ENCODE measurements around the gene PAX6.

Gene PAX6

GRCh38 chr11:31798554-31799434 is 12.3 kb downstream of the PAX6 start:
- DNase-seq (ENCODE audit: low read depth in 2 of 3, low spot score in 2 of 3), result no peak

GRCh38 chr11:31798057-31798553 is 13.0 kb downstream of the PAX6 start:
- DNase-seq (ENCODE audit: low read depth in 2 of 3, low spot score in 2 of 3), result no peak

GRCh38 chr11:31797190-31798056 is 13.7 kb downstream of the PAX6 start:
- DNase-seq (ENCODE audit: low read depth in 2 of 3, low spot score in 2 of 3), result no peak

GRCh38 chr11:31796499-31797189 is 14.5 kb downstream of the PAX6 start:
- no peak for DNase-seq (ENCODE audit: low read depth in 2 of 3, low spot score in 2 of 3)

GRCh38 chr11:31795706-31796498 is 15.2 kb downstream of the PAX6 start:
- no peak for DNase-seq (ENCODE audit: low read depth in 2 of 3, low spot score in 2 of 3)

GRCh38 chr11:31794548-31794947 is 16.6 kb downstream of the PAX6 start:
- no peak for DNase-seq (ENCODE audit: low read depth in 2 of 3, low spot score in 2 of 3)

GRCh38 chr11:31793264-31793663 is 17.9 kb downstream of the PAX6 start:
- DNase-seq (ENCODE audit: low read depth in 2 of 3, low spot score in 2 of 3), result no peak

GRCh38 chr11:31792456-31792855 is 18.7 kb downstream of the PAX6 start:
- DNase-seq (ENCODE audit: low read depth in 2 of 3, low spot score in 2 of 3), result no peak

GRCh38 chr11:31792036-31792435 is 19.1 kb downstream of the PAX6 start:
- no peak for DNase-seq (ENCODE audit: low read depth in 2 of 3, low spot score in 2 of 3)

- no peak for DNase-seq (ENCODE audit: low read depth in 2 of 3, low spot score in 2 of 3)
Measured at GRCh38 chr11:31790649-31791048, 20.5 kb downstream of the PAX6 start.

- no peak for DNase-seq (ENCODE audit: low read depth in 2 of 3, low spot score in 2 of 3)
Measured at GRCh38 chr11:31788085-31788484, 23.0 kb downstream of the PAX6 start.

GRCh38 chr11:31786996-31787685 is 24.0 kb downstream of the PAX6 start:
- no peak for DNase-seq (ENCODE audit: low read depth in 2 of 3, low spot score in 2 of 3)

GRCh38 chr11:31784611-31785010 is 26.5 kb downstream of the PAX6 start:
- no peak for DNase-seq (ENCODE audit: low read depth in 2 of 3, low spot score in 2 of 3)

GRCh38 chr11:31783252-31783651 is 27.9 kb downstream of the PAX6 start:
- DNase-seq (ENCODE audit: low read depth in 2 of 3, low spot score in 2 of 3), result no peak

GRCh38 chr11:31782257-31782656 is 28.9 kb downstream of the PAX6 start:
- no peak for DNase-seq (ENCODE audit: low read depth in 2 of 3, low spot score in 2 of 3)

GRCh38 chr11:31780480-31780971 is 30.6 kb downstream of the PAX6 start:
- DNase-seq (ENCODE audit: low read depth in 2 of 3, low spot score in 2 of 3), result no peak

GRCh38 chr11:31780078-31780477 is 31.0 kb downstream of the PAX6 start:
- DNase-seq (ENCODE audit: low read depth in 2 of 3, low spot score in 2 of 3), result no peak

GRCh38 chr11:31779374-31779791 is 31.7 kb downstream of the PAX6 start:
- DNase-seq (ENCODE audit: low read depth in 2 of 3, low spot score in 2 of 3), result no peak

- no peak for DNase-seq (ENCODE audit: low read depth in 2 of 3, low spot score in 2 of 3)
Measured at GRCh38 chr11:31772412-31772811, 38.7 kb downstream of the PAX6 start.
